ENCODE results near the gene LDLRAD4. TPM values are rescaled to one million over a fixed set of nuclear protein-coding genes. Genes with fewer than 3 reads are reported as not detected.

LDLRAD4 gene
- total RNA-seq, 1 donor = 0.43 TPM

- no peak for TF ChIP-seq CTCF (IDR thresholded peaks at IDR 0.05; ENCODE audit: insufficient read depth, low read depth, low read length)
- no peak for DNase-seq (ENCODE audit: low read depth)
- no peak overlapping the region for H3K4me3 ChIP-seq (ENCODE audit: low read depth, low read length)
Observed at GRCh38 chr18:13416208-13416607, 197.6 kb downstream of the LDLRAD4 start.

DNA sequence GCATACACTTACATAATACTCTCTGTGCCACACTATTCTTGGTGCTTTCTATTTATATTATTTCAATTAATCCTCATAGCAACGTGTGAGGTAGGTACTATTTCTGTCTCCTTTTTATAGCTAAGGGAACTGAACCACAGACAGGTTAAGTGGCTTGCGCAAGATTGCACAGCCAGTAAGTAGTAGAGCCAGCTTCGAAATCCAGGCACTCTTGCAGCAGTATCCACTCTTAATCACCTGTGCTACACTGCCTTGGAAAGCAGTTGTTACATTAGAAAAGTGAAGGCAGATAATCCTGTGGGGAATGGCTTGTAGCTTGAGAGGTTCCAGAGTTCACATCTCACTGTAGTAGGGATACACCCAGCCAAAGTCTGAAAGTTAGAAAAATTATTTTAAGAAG is 198.3 kb downstream of the LDLRAD4 start:
- DNase-seq (ENCODE audit: low read depth) = no peak
- no peak overlapping the region for H3K4me3 ChIP-seq (ENCODE audit: low read depth, low read length)
- TF ChIP-seq CTCF (IDR thresholded peaks at IDR 0.05; ENCODE audit: insufficient read depth, low read depth, low read length) = no peak

GRCh38 chr18:13418013-13418710 is 199.6 kb downstream of the LDLRAD4 start:
- DNase-seq (ENCODE audit: low read depth) = no peak
- TF ChIP-seq CTCF (IDR thresholded peaks at IDR 0.05; ENCODE audit: insufficient read depth, low read depth, low read length) = no peak
- H3K4me3 ChIP-seq (ENCODE audit: low read depth, low read length) = no peak overlapping the region

GRCh38 chr18:13420969-13421686 is 202.6 kb downstream of the LDLRAD4 start:
- H3K4me3 ChIP-seq (ENCODE audit: low read depth, low read length) = no peak overlapping the region
- DNase-seq (ENCODE audit: low read depth) = no peak
- TF ChIP-seq CTCF (IDR thresholded peaks at IDR 0.05; ENCODE audit: insufficient read depth, low read depth, low read length) = no peak

- no peak overlapping the region for H3K4me3 ChIP-seq (ENCODE audit: low read depth, low read length)
- no peak for DNase-seq (ENCODE audit: low read depth)
- no peak for TF ChIP-seq CTCF (IDR thresholded peaks at IDR 0.05; ENCODE audit: insufficient read depth, low read depth, low read length)
Observed at GRCh38 chr18:13422541-13423147, 204.1 kb downstream of the LDLRAD4 start.

GRCh38 chr18:13423352-13423751 is 204.8 kb downstream of the LDLRAD4 start:
- TF ChIP-seq CTCF (IDR thresholded peaks at IDR 0.05; ENCODE audit: insufficient read depth, low read depth, low read length) = no peak
- H3K4me3 ChIP-seq (ENCODE audit: low read depth, low read length) = no peak overlapping the region

More at GRCh38 chr18:13423352-13423751, 204.8 kb downstream of the LDLRAD4 start:
- DNase-seq (ENCODE audit: low read depth) = no peak

Data from fibroblast of villous mesenchyme (primary cell).